Skeletal muscle satellite cell (primary cell): Measurements from ENCODE around the gene WWOX.
"Not testable (repeated sequence)": the region's sequence is repeated elsewhere in the genome, so short reads cannot be mapped to it uniquely, and the experiment has no call there.

Source experiments
- H3K27me3 ChIP-seq: 2 replicates; pipeline ENCODE4 v1.7.0; 2013; ENCODE audit warnings: low read length; ENCODE audit not compliant: control insufficient read depth, insufficient read depth
- H3K36me3 ChIP-seq: 2 replicates; pipeline ENCODE4 v1.7.0; 2013; ENCODE audit warnings: mild to moderate bottlenecking, control low read depth, low read length; ENCODE audit not compliant: insufficient read depth
- H3K4me1 ChIP-seq: 2 replicates; pipeline ENCODE4 v1.7.0; 2013; ENCODE audit warnings: low read length; ENCODE audit not compliant: control insufficient read depth, insufficient read depth
- H3K4me2 ChIP-seq: 2 replicates; pipeline ENCODE4 v1.7.0; 2013; ENCODE audit warnings: mild to moderate bottlenecking, low read length
- H3K4me3 ChIP-seq: 2 replicates; pipeline ENCODE4 v1.7.0; 2013; ENCODE audit warnings: low read length
- H3K9ac ChIP-seq: 2 replicates; pipeline ENCODE4 v1.7.0; 2013; ENCODE audit warnings: mild to moderate bottlenecking, low read depth, low read length, moderate library complexity
- H3K9me3 ChIP-seq: replicated peaks from 2 replicates; pipeline ENCODE4 v1.7.0; 2013; ENCODE audit warnings: mild to moderate bottlenecking, control low read depth, low read length

Gene WWOX

GRCh38 chr16:78589331-78589730, 489.9 kb downstream of the WWOX start:
- H3K9me3 ChIP-seq: peaks cover 2% of the 10 kb centered on the region
- no peak overlapping the region for H3K4me3 ChIP-seq
- H3K4me1 ChIP-seq: no peaks in the 10 kb centered on the region
- H3K9ac ChIP-seq: no peak overlapping the region
- H3K36me3 ChIP-seq: no peaks in the 10 kb centered on the region
- no peak overlapping the region for H3K4me2 ChIP-seq
- H3K27me3 ChIP-seq: no peaks in the 10 kb centered on the region

DNA sequence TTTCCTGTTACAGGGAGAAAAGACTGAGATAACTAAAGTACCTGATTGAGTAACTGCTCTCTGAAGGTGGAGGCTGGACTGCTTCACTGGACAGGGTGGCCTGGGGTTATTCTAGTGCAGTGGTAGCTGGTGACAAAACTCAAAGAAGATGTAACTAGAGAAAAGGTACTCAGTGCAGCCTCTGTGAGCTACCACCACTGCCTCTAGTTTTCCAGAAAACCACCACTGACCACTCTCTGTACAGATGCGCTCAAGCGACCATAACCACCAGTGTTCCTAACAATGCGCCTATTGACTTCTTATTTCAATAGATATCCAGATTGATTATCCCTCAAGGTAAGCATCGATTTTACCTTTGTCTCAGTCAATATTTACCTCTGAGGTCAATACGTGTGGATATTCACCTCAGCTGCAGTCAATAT, 492.2 kb downstream of the WWOX start:
- Histone ChIP-seq H3K27me3 (no peaks in the 10 kb centered on the region), H3K4me1 (no peaks in the 10 kb centered on the region), H3K4me2 (no peak overlapping the region), H3K4me3 (no peak overlapping the region), H3K9me3 (peaks cover 2% of the 10 kb centered on the region), H3K9ac (no peak overlapping the region), H3K36me3 (no peaks in the 10 kb centered on the region)

DNA sequence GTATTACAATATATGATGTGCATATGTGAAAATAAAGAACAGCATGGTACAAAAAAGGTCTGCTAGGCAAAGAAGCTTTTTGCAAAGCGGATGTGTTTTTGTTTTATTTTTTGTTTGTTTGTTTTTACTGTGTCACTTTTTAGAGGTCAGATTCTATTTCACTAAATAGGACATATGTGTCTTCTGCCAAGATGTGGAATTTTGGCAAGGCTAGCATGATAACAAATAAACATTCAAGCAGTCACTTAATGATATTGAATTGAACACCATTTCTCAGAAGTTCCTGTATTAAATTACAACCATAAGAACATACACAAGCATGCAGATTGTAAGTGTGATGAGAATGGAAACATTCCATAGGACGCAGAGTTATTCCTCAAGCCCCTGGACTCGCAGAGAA, 492.7 kb downstream of the WWOX start:
- H3K4me2 ChIP-seq: no peak overlapping the region
- H3K36me3 ChIP-seq: no peaks in the 10 kb centered on the region
- no peak overlapping the region for H3K9ac ChIP-seq
- no peaks in the 10 kb centered on the region for H3K27me3 ChIP-seq
- peaks cover 2% of the 10 kb centered on the region for H3K9me3 ChIP-seq
- no peaks in the 10 kb centered on the region for H3K4me1 ChIP-seq
- no peak overlapping the region for H3K4me3 ChIP-seq

DNA sequence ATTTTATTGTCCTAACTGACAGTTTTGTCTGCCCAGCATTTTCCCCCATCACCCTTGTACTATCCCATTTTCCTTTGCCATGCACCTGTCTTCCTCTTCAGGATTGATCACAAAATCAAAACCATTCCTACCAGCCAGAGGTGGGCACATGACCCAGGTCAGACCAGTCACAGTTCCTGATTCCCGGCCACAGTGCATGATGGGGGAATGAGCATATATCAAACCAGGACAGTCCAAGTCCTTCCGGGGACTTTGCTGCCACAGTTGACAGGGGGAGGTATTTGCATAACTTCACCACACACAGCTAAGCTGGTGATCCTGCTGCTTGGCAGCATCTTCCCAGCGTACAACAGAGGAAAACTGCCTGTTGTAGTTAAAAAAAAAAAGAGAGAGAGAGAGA, 493.9 kb downstream of the WWOX start:
- Histone ChIP-seq H3K4me1 (no peaks in the 10 kb centered on the region), H3K4me2 (no peak overlapping the region), H3K9ac (no peak overlapping the region), H3K27me3 (no peaks in the 10 kb centered on the region), H3K4me3 (no peak overlapping the region), H3K36me3 (no peaks in the 10 kb centered on the region), H3K9me3 (peaks cover 2% of the 10 kb centered on the region)

GRCh38 chr16:78594191-78594590, 494.7 kb downstream of the WWOX start:
- H3K4me1 ChIP-seq: no peaks in the 10 kb centered on the region
- no peak overlapping the region for H3K4me2 ChIP-seq
- H3K27me3 ChIP-seq: no peaks in the 10 kb centered on the region
- H3K4me3 ChIP-seq: no peak overlapping the region
- H3K9me3 ChIP-seq: peaks cover 2% of the 10 kb centered on the region
- H3K36me3 ChIP-seq: no peaks in the 10 kb centered on the region
- H3K9ac ChIP-seq: no peak overlapping the region

GRCh38 chr16:78596348-78596995, 497.0 kb downstream of the WWOX start:
- Histone ChIP-seq H3K4me3 (no peak overlapping the region), H3K27me3 (no peaks in the 10 kb centered on the region), H3K9me3 (peaks cover 2% of the 10 kb centered on the region), H3K9ac (no peak overlapping the region), H3K36me3 (no peaks in the 10 kb centered on the region), H3K4me1 (no peaks in the 10 kb centered on the region), H3K4me2 (no peak overlapping the region)

- H3K9ac ChIP-seq: no peak overlapping the region
- no peak overlapping the region for H3K4me3 ChIP-seq
- no peaks in the 10 kb centered on the region for H3K4me1 ChIP-seq
- H3K27me3 ChIP-seq: no peaks in the 10 kb centered on the region
- peaks cover 2% of the 10 kb centered on the region for H3K9me3 ChIP-seq
- H3K4me2 ChIP-seq: no peak overlapping the region
- no peaks in the 10 kb centered on the region for H3K36me3 ChIP-seq
Measured at GRCh38 chr16:78596996-78597422, 497.6 kb downstream of the WWOX start.

GRCh38 chr16:78597809-78598570, 498.5 kb downstream of the WWOX start:
- Histone ChIP-seq H3K4me2 (no peak overlapping the region), H3K4me1 (no peaks in the 10 kb centered on the region), H3K36me3 (no peaks in the 10 kb centered on the region), H3K27me3 (no peaks in the 10 kb centered on the region), H3K9me3 (no peaks in the 10 kb centered on the region), H3K4me3 (no peak overlapping the region), H3K9ac (no peak overlapping the region)

- Histone ChIP-seq H3K36me3 (no peaks in the 10 kb centered on the region), H3K27me3 (no peaks in the 10 kb centered on the region), H3K9me3 (no peaks in the 10 kb centered on the region), H3K9ac (no peak overlapping the region), H3K4me1 (no peaks in the 10 kb centered on the region), H3K4me3 (no peak overlapping the region), H3K4me2 (no peak overlapping the region)
Measured at GRCh38 chr16:78599271-78599670, 499.8 kb downstream of the WWOX start.

DNA sequence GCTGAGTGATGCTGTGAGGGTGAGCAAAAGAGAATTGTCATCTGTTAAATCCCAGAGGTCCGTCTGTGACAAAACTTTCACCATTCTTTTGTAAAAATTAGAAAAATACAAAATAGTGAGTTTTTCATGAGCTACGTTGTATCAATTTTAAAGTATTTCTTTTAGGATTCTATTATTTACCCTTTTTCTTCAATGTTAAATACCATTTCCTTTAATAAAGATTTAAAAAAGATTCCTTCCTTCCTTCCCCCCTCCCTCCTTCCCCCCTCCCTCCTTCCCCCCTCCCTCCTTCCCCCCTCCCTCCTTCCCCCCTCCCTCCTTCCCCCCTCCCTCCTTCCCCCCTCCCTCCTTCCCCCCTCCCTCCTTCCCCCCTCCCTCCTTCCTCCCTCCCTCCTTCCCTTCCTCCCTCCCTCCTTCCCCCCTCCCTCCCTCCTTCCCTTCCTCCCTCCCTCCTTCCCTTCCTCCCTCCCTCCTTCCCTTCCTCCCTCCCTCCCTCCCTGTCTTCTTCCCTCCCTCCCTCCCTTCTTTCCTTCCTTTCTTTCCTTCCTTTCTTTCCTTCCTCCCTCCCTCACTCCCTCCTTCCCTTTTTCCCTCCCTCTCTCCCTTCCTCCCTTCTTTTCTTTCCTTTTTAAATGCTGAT, 505.1 kb downstream of the WWOX start:
- not testable (repeated sequence) for H3K9me3 ChIP-seq, H3K27me3 ChIP-seq, H3K36me3 ChIP-seq, H3K9ac ChIP-seq, H3K4me2 ChIP-seq, H3K4me3 ChIP-seq, H3K4me1 ChIP-seq

DNA sequence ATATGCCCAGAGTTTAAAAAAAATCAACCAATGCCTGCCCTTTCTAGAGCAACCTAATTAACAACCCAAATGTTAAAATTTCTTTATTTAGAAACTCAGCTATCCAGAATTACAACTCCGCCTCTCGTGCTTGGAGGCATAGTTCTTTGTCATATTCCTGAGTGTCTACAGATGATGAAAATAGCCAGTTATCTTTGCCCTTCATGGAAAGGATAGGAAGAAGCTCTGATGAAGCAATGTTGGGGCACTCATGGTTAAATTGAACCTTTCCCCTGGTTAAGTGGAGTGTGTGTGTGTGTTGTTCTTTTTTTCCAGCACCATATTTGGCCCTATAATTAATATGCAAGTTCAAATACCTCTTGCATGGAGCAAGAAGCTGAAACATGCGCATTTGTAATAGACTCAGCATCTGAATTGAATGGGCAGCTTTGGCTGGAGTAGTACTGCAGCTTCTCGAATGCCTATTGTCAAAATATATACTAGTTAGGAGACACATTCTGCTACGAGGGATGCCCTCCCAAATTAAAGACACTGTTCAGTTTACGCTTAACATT, 506.2 kb downstream of the WWOX start:
- no peak overlapping the region for H3K9ac ChIP-seq
- no peak overlapping the region for H3K4me3 ChIP-seq
- no peaks in the 10 kb centered on the region for H3K27me3 ChIP-seq
- H3K4me1 ChIP-seq: no peaks in the 10 kb centered on the region
- H3K36me3 ChIP-seq: no peaks in the 10 kb centered on the region
- H3K4me2 ChIP-seq: no peak overlapping the region
- H3K9me3 ChIP-seq: no peaks in the 10 kb centered on the region
